GM13976 (cell line): ENCODE measurements around the gene PDLIM5.

ENCODE experiments used
- DNase-seq: peaks from one replicate; pipeline ENCODE4 v3.0.0; 2012; ENCODE audit warnings: low spot score
- in situ Hi-C: fragments of 300-500 bp; cut with MboI; formaldehyde crosslinking; loops from one replicate; pipeline ENCODE4 v1.12.0; 2022; ENCODE audit warnings: low sequenced_read_pairs, mixed read lengths, inconsistent platforms; ENCODE audit not compliant: unreplicated experiment
- TF ChIP-seq, protein P1 (sequence below): IDR thresholded peaks from 2 replicates; pipeline ENCODE4 v1.5.1; 2012; ENCODE audit warnings: borderline replicate concordance, mild to moderate bottlenecking; ENCODE audit not compliant: insufficient read depth; ENCODE audit errors: extremely low read depth, missing control alignments, control extremely low read depth

Gene PDLIM5

GRCh38 chr4:94669672-94670664 is 218.2 kb downstream of the PDLIM5 start:
- DNase-seq: no peak
- TF ChIP-seq, protein P1, sequence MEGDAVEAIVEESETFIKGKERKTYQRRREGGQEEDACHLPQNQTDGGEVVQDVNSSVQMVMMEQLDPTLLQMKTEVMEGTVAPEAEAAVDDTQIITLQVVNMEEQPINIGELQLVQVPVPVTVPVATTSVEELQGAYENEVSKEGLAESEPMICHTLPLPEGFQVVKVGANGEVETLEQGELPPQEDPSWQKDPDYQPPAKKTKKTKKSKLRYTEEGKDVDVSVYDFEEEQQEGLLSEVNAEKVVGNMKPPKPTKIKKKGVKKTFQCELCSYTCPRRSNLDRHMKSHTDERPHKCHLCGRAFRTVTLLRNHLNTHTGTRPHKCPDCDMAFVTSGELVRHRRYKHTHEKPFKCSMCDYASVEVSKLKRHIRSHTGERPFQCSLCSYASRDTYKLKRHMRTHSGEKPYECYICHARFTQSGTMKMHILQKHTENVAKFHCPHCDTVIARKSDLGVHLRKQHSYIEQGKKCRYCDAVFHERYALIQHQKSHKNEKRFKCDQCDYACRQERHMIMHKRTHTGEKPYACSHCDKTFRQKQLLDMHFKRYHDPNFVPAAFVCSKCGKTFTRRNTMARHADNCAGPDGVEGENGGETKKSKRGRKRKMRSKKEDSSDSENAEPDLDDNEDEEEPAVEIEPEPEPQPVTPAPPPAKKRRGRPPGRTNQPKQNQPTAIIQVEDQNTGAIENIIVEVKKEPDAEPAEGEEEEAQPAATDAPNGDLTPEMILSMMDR: no peak
- in situ Hi-C loops: no loop called here

DNA sequence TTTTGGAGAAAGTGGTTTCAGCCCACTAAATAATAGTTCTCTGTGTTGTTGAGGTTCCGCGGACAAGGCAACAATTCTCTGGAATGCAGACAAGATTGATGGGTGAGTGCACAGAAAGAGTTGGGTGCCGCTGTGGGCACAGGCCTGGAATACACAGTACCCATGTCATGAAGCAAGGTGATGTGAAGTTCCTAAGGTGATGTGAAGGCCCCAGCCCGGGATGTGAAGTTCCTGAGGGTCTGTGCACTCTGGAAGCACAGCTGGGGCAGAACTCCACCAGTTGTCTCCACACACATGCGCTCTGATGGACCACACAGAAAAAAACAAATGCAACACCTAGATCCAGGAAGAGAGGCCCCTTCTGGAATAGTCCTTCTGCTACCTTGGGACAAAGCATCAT is 219.4 kb downstream of the PDLIM5 start:
- DNase-seq: no peak
- TF ChIP-seq, protein P1: no peak
- in situ Hi-C loops: no loop called here

- TF ChIP-seq, protein P1: no peak
- in situ Hi-C loops: no loop called here
- DNase-seq: no peak
Observed at GRCh38 chr4:94673961-94674360, 222.2 kb downstream of the PDLIM5 start.

GRCh38 chr4:94676970-94677369 is 225.2 kb downstream of the PDLIM5 start:
- DNase-seq: no peak
- TF ChIP-seq, protein P1: no peak
- in situ Hi-C loops: no loop called here

GRCh38 chr4:94678896-94679295 is 227.2 kb downstream of the PDLIM5 start:
- in situ Hi-C loops: no loop called here
- DNase-seq: no peak
- TF ChIP-seq, protein P1: no peak

DNA sequence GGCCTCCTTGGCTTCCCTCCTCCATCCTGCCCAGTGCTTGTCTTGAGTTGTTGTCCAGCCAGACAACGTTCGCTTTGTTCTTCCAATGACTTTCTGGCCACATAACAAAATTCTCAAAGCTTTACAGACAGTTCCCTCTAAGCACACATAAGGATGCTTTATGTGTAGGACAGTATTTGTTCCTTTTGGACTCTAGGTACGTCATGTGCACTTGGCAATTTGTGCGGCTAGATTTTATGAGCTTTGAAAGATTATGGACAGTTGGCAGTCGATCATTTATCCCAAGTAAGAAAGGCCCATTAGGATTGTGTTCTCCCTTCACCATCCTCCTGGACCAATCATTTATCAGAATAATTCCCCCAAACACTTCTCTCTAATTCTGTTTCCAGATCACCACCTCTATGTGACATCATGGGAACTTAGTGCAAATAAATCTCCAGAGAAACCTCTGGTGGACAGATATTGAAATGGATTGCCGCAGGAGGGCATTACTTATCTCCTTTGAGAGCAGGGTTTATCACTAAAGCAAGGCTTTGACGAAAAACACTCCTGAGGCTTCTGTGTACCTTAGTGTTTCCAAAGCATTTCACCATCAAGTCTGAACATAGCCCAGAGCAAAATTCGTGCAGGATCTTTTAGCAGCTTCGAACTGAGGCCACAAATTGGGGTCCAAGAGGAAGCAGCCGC is 228.6 kb downstream of the PDLIM5 start:
- no peak for DNase-seq
- TF ChIP-seq, protein P1: no peak
- in situ Hi-C loops: no loop called here
